Tibial artery (tissue), 4 donors: ENCODE measurements around the gene PDLIM1.
A peak's percentile ranks its signal among the peaks of the same experiment; 100 is the strongest.
"Not testable (repeated sequence)": the region's sequence is repeated elsewhere in the genome, so short reads cannot be mapped to it uniquely, and the experiment has no call there.

Source experiments
- DNase-seq, 2 donors: peaks; one replicate each; pipeline ENCODE4 v3.0.0-alpha.2; 2019
- H3K27ac ChIP-seq, 2 donors: fragments of 200-600 bp; sonication (generic) in 1 of 2; 1 replicate in 1 of 2; 2 replicates in 1 of 2; pipeline ENCODE4 v1.5.1; 2018 to 2019; ENCODE audit warnings: mild to moderate bottlenecking in 1 of 2
- H3K27me3 ChIP-seq, 2 donors: fragments of 200-600 bp; sonication (generic) in 1 of 2; one replicate each; pipeline versions ENCODE4 v1.5.1 to v1.6.0; 2016 to 2019
- H3K36me3 ChIP-seq, 3 donors: fragments of 200-600 bp; sonication (generic) in 2 of 3; one replicate each; pipeline ENCODE4 v1.5.1; 2016 to 2019; ENCODE audit warnings: mild to moderate bottlenecking in 2 of 3
- H3K4me1 ChIP-seq, 4 donors: fragments of 200-600 bp; sonication (generic) in 2 of 4; 1 replicate in 3 of 4; 2 replicates in 1 of 4; pipeline ENCODE4 v1.5.1; 2016 to 2019
- H3K4me3 ChIP-seq, 2 donors: fragments of 200-600 bp; sonication (generic) in 1 of 2; 1 replicate in 1 of 2; 2 replicates in 1 of 2; pipeline ENCODE4 v1.5.1; 2018 to 2019; ENCODE audit warnings: mild to moderate bottlenecking in 2 of 2
- H3K9me3 ChIP-seq, 3 donors: fragments of 200-600 bp; sonication (generic) in 1 of 3; one replicate each; pipeline ENCODE4 v1.5.1; 2016 to 2019
- CTCF ChIP-seq, 2 experiments: fragments of 200-600 bp in 1 of 2; fragments of 450-650 bp in 1 of 2; IDR thresholded peaks; one replicate each; pipeline ENCODE4 v1.5.1; 2017 to 2019; ENCODE audit warnings: antibody characterized with exemption in 2 of 2, mild to moderate bottlenecking in 1 of 2, moderate library complexity in 1 of 2
- intact Hi-C: fragments of 100-400 bp; cut with DNase I; formaldehyde crosslinking; loops from one replicate; pipeline ENCODE4 v1.15.0; 2023; ENCODE audit warnings: low total_unique reads

PDLIM1 gene

GRCh38 chr10:95244152-95244551 is 46.7 kb downstream of the PDLIM1 start:
- TF ChIP-seq CTCF (IDR thresholded peaks at IDR 0.05) = no peak
- peaks cover 25 to 65% (median 60%) of the 10 kb centered on the region in 3 donors for H3K36me3 ChIP-seq
- intact Hi-C loops = no loop called here
- no peaks in the 10 kb centered on the region for H3K9me3 ChIP-seq
- peaks cover 0 to 39% (median 25%) of the 10 kb centered on the region in 4 donors for H3K4me1 ChIP-seq
- no peaks in the 10 kb centered on the region for H3K27me3 ChIP-seq
- no peak overlapping the region for H3K27ac ChIP-seq
- DNase-seq = no peak
- no peak overlapping the region for H3K4me3 ChIP-seq

GRCh38 chr10:95243318-95243617 is 47.5 kb downstream of the PDLIM1 start:
- H3K27ac ChIP-seq = no peak overlapping the region
- H3K9me3 ChIP-seq = no peaks in the 10 kb centered on the region
- no peak for DNase-seq
- peaks cover 0 to 30% (median 17%) of the 10 kb centered on the region in 4 donors for H3K4me1 ChIP-seq
- peaks cover 26 to 69% (median 68%) of the 10 kb centered on the region in 3 donors for H3K36me3 ChIP-seq
- intact Hi-C loops = no loop called here
- no peak for TF ChIP-seq CTCF (IDR thresholded peaks at IDR 0.05)
- no peak overlapping the region for H3K4me3 ChIP-seq
- no peaks in the 10 kb centered on the region for H3K27me3 ChIP-seq

- Histone ChIP-seq H3K36me3 (peaks cover 31 to 73% (median 71%) of the 10 kb centered on the region in 3 donors), H3K27me3 (no peaks in the 10 kb centered on the region), H3K9me3 (no peaks in the 10 kb centered on the region), H3K4me1 (peaks cover 0 to 25% (median 14%) of the 10 kb centered on the region in 4 donors), H3K27ac (no peak overlapping the region), H3K4me3 (no peak overlapping the region)
- peak; percentile 50 to 51 for TF ChIP-seq CTCF (IDR thresholded peaks at IDR 0.05)
- intact Hi-C loops = no loop called here
- peak in 1 of 2 donors; percentile 64 for DNase-seq
These were observed 48.1 kb downstream of the PDLIM1 start for GRCh38 chr10:95242581-95243317.

GRCh38 chr10:95241533-95241932 is 49.3 kb downstream of the PDLIM1 start:
- no peak for TF ChIP-seq CTCF (IDR thresholded peaks at IDR 0.05)
- H3K27me3 ChIP-seq = no peaks in the 10 kb centered on the region
- peaks cover 0 to 15% (median 2%) of the 10 kb centered on the region in 4 donors for H3K4me1 ChIP-seq
- no peak overlapping the region for H3K4me3 ChIP-seq
- intact Hi-C loops = no loop called here
- peak in 1 of 2 donors; percentile 51 for DNase-seq
- peaks cover 41 to 85% (median 83%) of the 10 kb centered on the region in 3 donors for H3K36me3 ChIP-seq
- H3K27ac ChIP-seq = no peak overlapping the region
- no peaks in the 10 kb centered on the region for H3K9me3 ChIP-seq

GRCh38 chr10:95240811-95241210 is 50.0 kb downstream of the PDLIM1 start:
- Histone ChIP-seq H3K9me3 (no peaks in the 10 kb centered on the region), H3K4me1 (peaks cover 0 to 19% (median 4%) of the 10 kb centered on the region in 4 donors), H3K27me3 (no peaks in the 10 kb centered on the region), H3K27ac (no peak overlapping the region), H3K4me3 (no peak overlapping the region), H3K36me3 (peaks cover 42 to 87% (median 81%) of the 10 kb centered on the region in 3 donors)
- intact Hi-C loops = no loop called here
- no peak for TF ChIP-seq CTCF (IDR thresholded peaks at IDR 0.05)
- peak in 1 of 2 donors; percentile 62 for DNase-seq

- intact Hi-C loops, H3K27me3 ChIP-seq, H3K9me3 ChIP-seq, H3K4me3 ChIP-seq, DNase-seq, H3K27ac ChIP-seq: not testable (repeated sequence)
- peaks cover 0 to 23% (median 5%) of the 10 kb centered on the region in 4 donors for H3K4me1 ChIP-seq
- peaks cover 37 to 87% (median 81%) of the 10 kb centered on the region in 3 donors for H3K36me3 ChIP-seq
These were observed 50.7 kb downstream of the PDLIM1 start for GRCh38 chr10:95240096-95240495.
